Central memory CD8-positive, alpha-beta T cell (primary cell): ENCODE results near the gene KNDC1.

Experiments
- ATAC-seq: fragments of 150-1000 bp; cut with Tn5 transposase; replicated peaks from 2 replicates; pipeline ENCODE4 v1.10.0; 2022; ENCODE audit warnings: mild to moderate bottlenecking, moderate FRiP score, moderate number of reproducible peaks; ENCODE audit not compliant: poor library complexity, severe bottlenecking; ENCODE audit errors: extremely low read depth
- DNase-seq, 2 donors: peaks; one replicate each; pipeline ENCODE4 v3.0.0; 2021; ENCODE audit warnings: low spot score in 2 of 2
- H3K27ac Mint-ChIP-seq: one replicate; pipeline ENCODE4 v1.8.0; 2022; ENCODE audit warnings: low read depth, mild to moderate bottlenecking, moderate library complexity, mixed read lengths
- H3K27me3 Mint-ChIP-seq: one replicate; pipeline ENCODE4 v1.8.0; 2022; ENCODE audit warnings: mixed read lengths
- H3K36me3 Mint-ChIP-seq: one replicate; pipeline ENCODE4 v1.8.0; 2022; ENCODE audit warnings: mild to moderate bottlenecking, moderate library complexity, mixed read lengths; ENCODE audit not compliant: insufficient read depth
- H3K4me1 Mint-ChIP-seq: one replicate; pipeline ENCODE4 v1.8.0; 2022; ENCODE audit warnings: mixed read lengths
- H3K4me3 Mint-ChIP-seq: one replicate; pipeline ENCODE4 v1.8.0; 2022; ENCODE audit warnings: mild to moderate bottlenecking, moderate library complexity, mixed read lengths
- H3K9me3 Mint-ChIP-seq: one replicate; pipeline ENCODE4 v1.8.0; 2022; ENCODE audit warnings: mixed read lengths

Gene KNDC1

DNA sequence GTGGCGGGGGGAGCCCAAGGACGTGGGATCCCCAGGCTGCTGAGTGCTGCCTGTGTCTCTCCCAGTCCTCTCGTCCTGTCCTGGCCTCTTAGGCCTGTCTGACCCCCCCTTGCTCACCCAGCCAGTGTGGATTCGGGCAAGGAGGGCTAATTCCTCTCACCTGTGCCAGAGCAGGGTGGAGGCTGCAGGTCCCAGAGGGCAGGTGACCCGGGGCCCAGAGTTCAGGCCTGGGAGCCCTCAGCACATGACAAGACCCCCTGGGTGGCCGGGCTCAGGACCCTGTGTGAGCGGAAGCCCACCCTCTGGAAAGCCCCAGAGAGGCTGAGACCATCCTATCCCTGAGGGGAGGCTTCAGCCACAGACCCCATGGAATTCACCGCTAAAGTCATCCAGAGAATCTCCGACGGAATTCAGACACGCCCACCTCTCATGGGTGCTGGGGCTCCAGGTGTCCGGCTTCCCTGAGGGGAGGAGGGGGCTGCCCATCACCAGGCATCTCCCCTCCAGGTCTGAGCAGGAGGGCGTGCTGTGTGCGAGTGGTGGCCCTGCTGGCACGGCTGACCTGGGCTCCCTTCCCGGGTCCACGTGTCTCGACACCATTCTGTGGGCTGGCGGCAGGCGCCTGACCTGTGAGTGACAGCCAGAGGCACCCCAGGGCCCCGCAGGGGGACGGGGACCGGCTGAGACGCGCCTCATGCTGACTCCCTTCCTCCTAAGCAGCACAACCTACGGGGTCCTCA, 5.0 kb downstream of the KNDC1 start:
- no peaks in the 10 kb centered on the region for H3K9me3 Mint-ChIP-seq
- no peaks in the 10 kb centered on the region for H3K36me3 Mint-ChIP-seq
- no peak overlapping the region for H3K4me3 Mint-ChIP-seq
- no peak overlapping the region for H3K27ac Mint-ChIP-seq
- no peak for ATAC-seq
- peaks cover 6% of the 10 kb centered on the region for H3K4me1 Mint-ChIP-seq
- no peak for DNase-seq
- peaks cover 18% of the 10 kb centered on the region for H3K27me3 Mint-ChIP-seq

DNA sequence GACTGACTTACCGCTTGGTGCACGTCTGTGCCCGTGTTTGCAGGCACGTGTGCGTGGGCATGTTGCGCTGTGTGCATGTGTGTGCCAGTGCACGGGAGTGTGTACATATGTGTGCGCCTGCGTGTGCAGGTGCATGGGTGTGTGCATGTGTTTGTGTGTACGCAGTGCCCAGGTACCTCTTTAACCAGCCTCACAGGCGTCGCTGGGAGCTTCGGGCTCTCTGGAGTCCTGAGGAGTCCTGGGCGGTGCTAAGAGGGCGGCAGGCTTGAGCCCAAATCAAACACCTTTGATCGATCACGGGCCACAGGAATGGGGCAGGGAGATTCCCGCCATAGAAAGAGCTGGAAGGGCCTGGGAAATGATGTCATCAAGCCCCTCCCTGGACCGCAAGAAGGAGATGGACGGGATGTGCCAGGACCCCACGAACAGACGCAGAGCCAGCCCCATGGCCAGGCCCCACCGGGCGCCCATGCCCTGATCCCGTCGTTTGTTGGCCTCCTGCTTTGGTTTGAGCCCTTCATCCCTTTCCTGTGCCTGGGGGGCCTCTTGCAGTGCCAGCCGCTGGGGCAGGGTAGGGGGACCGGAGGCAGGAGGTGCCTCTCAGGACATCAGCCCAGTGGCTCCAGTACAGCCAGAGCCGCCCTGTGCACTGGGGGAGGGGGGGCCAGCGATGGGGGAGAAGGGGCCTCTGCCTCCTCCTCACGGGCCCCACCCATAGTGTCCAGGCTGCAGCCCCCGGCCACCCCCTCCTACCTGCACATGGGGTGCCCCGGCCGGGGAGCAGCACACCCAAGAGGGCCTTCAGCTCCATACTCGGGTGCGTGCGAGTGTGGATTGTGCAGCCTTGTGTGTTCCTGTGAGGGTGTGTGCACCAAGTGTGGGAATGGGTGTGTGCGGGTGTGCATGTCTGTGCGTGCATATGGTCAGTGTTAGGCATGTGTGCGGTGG, 5.8 kb downstream of the KNDC1 start:
- no peak for DNase-seq
- Mint-ChIP-seq H3K27me3 (peaks cover 18% of the 10 kb centered on the region), H3K4me3 (no peak overlapping the region), H3K4me1 (peaks cover 6% of the 10 kb centered on the region), H3K36me3 (no peaks in the 10 kb centered on the region), H3K9me3 (no peaks in the 10 kb centered on the region), H3K27ac (no peak overlapping the region)
- ATAC-seq, result no peak

DNA sequence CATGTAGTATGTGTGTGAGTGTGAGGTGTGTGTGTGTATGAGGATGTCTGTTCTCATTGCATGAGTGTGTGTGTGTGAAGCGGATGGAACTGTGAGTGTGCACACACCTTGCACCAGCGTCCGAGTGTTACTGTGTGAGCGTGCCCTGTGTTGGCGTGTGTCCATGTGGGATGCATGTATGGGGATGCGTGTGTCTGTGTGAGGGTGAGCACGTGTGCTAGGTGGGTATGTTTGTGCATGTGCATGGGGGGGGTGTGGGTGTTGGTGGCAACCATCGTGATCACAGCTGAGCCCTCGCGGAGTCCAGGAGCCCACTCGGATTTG, 6.4 kb downstream of the KNDC1 start:
- Mint-ChIP-seq H3K4me1 (peaks cover 6% of the 10 kb centered on the region), H3K4me3 (no peak overlapping the region), H3K27ac (no peak overlapping the region), H3K27me3 (peaks cover 18% of the 10 kb centered on the region), H3K36me3 (no peaks in the 10 kb centered on the region), H3K9me3 (no peaks in the 10 kb centered on the region)
- DNase-seq, result no peak
- no peak for ATAC-seq

DNA sequence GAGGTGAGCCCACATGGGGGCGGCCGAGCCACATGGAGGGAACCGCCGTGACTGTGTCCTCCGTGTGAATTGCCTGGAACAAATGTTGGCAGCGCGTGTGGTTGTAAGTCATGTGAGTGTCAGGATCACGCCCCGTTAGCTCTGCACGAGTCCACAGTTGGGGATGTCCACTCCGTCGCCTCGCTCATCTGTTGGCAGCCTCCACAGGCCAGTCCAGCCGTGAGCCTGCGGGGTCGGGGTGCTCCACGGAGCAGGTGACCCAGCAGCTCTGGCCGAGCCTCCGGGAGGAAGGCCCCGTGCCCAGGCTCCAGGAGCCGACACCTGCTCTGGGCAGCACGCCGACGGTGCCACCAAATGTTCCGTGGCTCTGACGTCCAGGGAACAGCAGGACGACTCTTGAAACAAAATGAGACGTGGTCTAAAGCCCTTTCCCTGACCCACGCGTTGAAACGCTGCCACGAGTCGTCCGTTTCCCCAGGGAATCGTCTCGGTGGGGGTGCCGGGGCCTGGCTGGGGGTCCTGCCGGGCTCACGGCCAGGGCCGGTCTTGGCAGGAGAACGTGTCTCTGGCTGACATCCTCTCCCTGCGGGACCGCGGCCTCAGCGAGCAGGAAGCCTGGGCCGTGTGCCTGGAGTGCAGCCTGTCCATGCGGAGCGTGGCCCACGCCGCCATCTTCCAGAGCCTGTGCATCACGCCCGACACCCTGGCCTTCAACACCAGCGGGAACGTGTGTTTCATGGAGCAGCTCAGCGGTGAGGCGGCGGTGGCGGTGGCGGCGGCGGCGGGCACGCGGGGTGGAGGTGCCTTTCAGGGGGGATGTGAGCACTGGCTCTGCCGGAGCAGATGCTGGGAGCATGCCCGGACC, 7.0 kb downstream of the KNDC1 start:
- H3K36me3 Mint-ChIP-seq, result no peaks in the 10 kb centered on the region
- peaks cover 6% of the 10 kb centered on the region for H3K4me1 Mint-ChIP-seq
- H3K9me3 Mint-ChIP-seq, result no peaks in the 10 kb centered on the region
- no peak overlapping the region for H3K4me3 Mint-ChIP-seq
- H3K27me3 Mint-ChIP-seq, result peaks cover 22% of the 10 kb centered on the region
- ATAC-seq (no peak), DNase-seq (no peak)
- no peak overlapping the region for H3K27ac Mint-ChIP-seq

DNA sequence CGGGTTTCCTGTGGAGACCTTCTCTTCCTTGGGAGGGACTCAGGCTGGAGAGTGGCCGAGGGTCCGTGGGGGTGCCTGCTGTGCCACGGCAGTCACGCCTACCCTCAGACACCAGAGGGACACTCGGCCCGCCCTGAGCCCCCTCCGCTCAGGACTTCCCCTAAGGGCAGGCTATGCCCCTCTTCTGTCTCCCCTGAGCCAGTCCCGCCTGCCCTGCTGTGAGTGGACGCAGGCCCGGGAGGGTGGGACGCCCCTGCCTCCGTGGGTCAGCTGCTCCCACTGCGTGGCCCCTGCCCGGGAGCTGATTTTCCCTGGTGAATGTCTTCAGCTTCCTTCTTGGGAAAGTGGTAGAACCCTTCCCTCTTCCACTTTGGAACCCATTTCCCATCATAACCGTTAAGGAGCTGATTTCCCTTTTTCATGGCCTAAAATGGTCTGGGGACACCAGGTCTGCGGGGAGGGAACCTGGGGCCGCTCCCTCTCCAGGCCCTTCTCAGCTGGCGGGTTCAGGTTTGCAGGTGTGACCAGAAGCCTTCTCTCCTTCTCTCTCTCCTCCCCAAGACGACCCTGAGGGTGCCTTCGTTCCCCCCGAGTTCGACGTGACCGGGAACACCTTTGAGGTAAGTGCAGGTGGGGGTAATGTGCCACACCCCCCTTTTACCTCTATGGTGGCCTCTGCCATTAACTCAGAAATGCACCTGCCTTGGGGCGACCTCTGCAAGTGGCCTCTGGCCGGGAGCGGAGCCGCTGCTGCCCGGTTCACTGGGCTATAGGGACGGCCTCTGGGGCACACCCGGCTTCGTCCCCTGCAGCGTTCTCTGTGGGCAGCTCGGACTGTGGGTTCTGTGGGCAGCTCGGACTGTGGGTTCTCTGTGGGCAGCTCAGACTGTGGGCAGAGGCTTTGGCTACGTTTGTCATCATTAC, 7.9 kb downstream of the KNDC1 start:
- no peak for ATAC-seq
- Mint-ChIP-seq H3K27ac (no peak overlapping the region), H3K36me3 (no peaks in the 10 kb centered on the region), H3K9me3 (no peaks in the 10 kb centered on the region), H3K27me3 (peaks cover 24% of the 10 kb centered on the region), H3K4me1 (peaks cover under 1% of the 10 kb centered on the region), H3K4me3 (no peak overlapping the region)
- DNase-seq, result no peak

DNA sequence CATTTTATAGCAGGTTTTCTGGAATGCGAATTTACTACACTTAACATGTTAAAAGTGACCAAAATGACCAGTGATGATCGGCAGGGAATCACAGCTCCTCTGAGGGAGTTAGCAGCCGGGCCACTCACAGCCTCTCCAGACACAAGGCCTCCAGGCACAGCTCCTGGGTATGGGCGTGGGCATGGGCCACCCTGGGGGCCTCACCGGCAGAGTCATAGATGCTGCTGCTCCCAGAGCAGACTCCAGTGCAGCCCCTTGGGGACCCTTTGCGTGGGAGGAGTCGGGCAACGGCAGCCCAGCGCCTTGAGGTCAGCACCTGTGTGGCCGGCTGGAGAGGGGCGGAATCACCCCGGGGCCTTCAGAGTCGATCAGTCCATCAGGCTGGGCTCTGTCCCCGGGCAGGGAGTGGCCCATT, 8.6 kb downstream of the KNDC1 start:
- no peak for ATAC-seq
- H3K27ac Mint-ChIP-seq, result no peak overlapping the region
- H3K27me3 Mint-ChIP-seq, result peaks cover 24% of the 10 kb centered on the region
- no peak overlapping the region for H3K4me3 Mint-ChIP-seq
- H3K4me1 Mint-ChIP-seq, result no peaks in the 10 kb centered on the region
- no peak for DNase-seq
- no peaks in the 10 kb centered on the region for H3K9me3 Mint-ChIP-seq
- no peaks in the 10 kb centered on the region for H3K36me3 Mint-ChIP-seq

DNA sequence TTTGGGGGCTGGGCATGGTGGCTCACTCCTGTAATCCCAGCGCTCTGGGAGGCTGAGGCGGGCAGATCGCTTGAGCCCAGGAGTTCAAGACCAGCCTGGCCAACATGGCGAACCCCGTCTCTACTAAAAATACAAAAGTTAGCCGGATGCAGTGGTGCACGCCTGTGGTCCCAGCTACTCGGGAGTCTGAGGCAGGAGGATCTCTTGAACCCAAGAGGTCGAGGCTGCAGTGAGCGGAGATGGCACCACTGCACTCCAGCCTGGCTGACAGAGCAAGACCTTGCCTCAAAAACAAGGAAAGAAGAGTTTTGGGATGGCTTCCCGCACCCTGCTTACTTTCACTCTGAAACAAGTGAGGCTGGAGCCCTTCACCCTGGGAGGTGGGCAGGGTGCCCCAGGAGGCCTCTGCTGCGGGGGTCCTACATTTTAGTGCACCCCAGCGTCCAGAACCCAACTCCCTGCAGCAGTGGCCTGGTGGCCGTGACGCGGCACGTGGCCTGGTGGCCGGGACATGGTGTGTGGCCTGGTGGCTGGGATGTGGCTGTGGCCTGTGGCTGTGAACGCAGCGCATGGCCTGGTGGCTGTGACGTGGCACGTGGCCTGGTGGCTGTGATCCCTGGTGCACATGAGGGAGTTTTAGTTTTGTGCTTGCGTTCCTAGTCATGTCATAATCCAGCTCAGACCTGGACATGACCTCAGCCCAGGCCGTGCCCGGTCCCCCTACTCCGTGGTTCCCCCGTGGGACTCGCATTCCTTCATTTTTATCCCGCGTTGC, 9.3 kb downstream of the KNDC1 start:
- no peak for ATAC-seq
- Mint-ChIP-seq H3K4me1 (no peaks in the 10 kb centered on the region), H3K36me3 (no peaks in the 10 kb centered on the region), H3K27ac (no peak overlapping the region), H3K9me3 (no peaks in the 10 kb centered on the region), H3K27me3 (peaks cover 20% of the 10 kb centered on the region), H3K4me3 (no peak overlapping the region)
- DNase-seq, result no peak

DNA sequence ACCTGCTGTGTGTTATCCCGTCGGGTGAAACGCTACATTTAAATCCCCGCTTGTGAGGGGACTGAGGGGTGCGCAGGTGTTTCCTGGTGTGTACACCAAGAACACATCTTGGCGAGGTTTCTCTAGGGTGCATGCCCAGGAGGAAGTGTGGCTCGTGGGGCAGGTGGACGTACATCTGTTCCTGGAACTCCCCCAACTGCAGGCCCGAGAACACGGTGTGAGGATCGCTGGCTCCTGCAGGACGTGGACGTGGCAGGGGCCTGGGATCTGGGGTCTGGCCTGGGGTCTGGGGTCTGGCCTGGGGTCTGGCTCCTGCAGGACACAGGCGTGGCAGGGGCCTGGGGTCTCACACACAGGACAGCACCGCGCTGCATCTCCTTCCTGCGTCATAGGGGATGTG, 10.1 kb downstream of the KNDC1 start:
- Mint-ChIP-seq H3K4me3 (no peak overlapping the region), H3K4me1 (no peaks in the 10 kb centered on the region), H3K27me3 (peaks cover 20% of the 10 kb centered on the region), H3K27ac (no peak overlapping the region), H3K9me3 (no peaks in the 10 kb centered on the region), H3K36me3 (no peaks in the 10 kb centered on the region)
- no peak for DNase-seq
- ATAC-seq, result no peak

DNA sequence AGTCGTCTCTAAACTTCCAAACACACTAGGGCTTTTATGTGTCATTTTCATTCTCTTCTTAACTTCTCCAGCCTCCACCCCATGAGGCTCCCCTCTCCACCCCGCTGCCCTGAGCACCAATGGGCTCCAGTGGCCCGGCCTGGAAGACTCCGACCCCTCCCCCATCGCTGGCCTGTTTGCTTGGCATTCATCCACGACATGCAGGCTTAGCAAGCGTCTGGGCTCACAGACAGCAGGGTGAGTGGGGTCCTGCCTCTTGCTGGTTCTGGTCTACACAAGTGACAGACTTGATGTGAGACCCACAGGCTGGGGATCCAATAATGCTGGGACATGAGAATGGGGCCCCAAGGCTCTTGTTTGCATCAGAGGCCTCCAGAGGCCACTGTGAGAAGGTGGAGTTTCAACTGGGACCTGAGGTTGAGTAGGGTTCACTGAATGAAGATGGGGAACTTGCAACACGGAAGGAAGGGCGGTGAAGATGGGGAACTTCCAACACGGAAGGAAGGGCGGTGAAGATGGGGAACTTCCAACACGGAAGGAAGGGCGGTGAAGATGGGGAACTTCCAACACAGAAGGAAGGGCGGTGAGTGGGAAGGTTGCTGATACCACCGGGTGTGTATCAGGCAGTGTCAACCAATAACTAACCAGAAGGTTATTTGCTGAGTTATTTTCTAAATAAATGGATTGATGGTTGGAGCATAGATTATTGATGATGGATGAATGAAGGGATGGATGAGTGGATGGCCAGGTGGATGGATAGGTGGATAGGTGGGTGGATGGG, 14.0 kb downstream of the KNDC1 start:
- Mint-ChIP-seq H3K4me3 (no peak overlapping the region), H3K27me3 (peaks cover 20% of the 10 kb centered on the region), H3K9me3 (peaks cover 10% of the 10 kb centered on the region), H3K4me1 (peaks cover 7% of the 10 kb centered on the region), H3K36me3 (no peaks in the 10 kb centered on the region), H3K27ac (no peak overlapping the region)
- ATAC-seq (no peak), DNase-seq (no peak)

DNA sequence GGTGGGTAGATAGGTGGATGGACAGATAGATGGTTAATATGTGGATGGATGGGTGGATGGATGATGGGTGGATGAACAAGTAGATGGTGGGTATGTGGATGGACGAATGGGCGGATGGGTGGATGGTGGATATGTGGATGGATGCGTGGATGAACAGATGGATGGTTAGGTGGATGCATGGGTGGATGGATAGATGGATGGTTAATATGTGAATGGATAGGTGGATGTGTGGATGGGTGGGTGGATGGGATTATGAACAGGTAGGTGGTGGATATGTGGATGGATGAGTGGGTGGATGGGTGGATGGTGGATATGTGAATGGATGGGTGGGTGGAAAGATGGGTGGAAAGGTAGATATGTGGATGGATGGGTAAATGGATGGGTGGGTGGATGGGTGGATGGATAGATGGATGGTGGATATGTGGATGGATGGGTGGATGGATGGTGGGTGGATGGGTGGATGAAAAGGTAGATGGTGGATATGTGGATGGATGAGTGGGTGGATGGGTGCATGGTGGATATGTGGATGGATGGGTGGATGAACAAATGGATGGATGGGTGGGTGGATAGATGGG, 14.8 kb downstream of the KNDC1 start:
- H3K9me3 Mint-ChIP-seq, result peaks cover 10% of the 10 kb centered on the region
- DNase-seq (no peak), ATAC-seq (no peak)
- H3K4me3 Mint-ChIP-seq, result no peak overlapping the region
- H3K27ac Mint-ChIP-seq, result no peak overlapping the region
- H3K36me3 Mint-ChIP-seq, result no peaks in the 10 kb centered on the region
- H3K27me3 Mint-ChIP-seq, result peaks cover 20% of the 10 kb centered on the region
- H3K4me1 Mint-ChIP-seq, result peaks cover 7% of the 10 kb centered on the region
